GM18861 (cell line): ENCODE data around the gene AWAT2.

ENCODE experiments used
- ATAC-seq: cut with Tn5 transposase; IDR thresholded peaks from one replicate; pipeline ENCODE4 v1.9.1; 2021; ENCODE audit not compliant: unreplicated experiment

AWAT2 gene

DNA sequence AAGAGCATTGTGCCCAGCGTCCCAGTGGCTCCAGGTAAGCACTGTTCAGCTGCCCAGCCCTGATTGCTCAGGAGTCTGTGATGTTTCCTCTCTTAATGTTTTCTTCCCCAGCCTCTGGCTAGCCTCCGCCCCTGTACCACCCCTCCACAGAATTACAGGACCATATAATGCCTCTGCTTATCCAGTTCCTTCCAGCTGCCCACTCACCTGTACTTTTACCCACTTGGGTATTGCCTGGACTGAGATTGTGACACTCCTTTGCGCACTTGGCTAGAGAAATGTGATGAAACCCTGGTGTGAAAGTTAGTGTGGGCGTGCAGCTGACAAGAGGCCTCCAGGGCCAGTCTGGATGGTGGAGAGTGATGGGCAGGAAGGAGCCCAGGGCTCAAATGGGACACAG is at the start of gene AWAT2:
Gene AWAT2 (minus strand): TSS at position 14 of the 400 bp plus-strand sequence. CDS start 6 bp downstream, at position 8.
- ATAC-seq, result no peak

DNA sequence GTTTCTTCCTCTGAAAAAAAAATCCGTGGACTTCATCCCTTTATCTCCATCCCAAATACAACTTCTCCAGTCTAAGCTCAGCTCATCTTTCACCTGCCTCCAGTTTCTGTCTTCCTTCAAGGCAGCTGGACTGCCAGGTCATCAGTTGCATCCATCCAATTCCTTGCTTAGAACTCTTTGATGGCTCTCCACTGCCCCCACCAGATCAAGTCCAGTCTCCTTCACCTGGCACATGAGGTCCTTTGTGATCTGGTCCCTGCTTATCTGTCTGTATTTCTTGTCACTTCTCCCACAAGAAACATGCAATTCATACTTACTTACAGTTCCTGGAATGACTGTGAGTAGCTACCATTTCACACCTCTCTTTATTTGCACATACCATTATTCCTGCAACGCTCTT is 46.3 kb upstream of the AWAT2 start:
- ATAC-seq, result no peak

DNA sequence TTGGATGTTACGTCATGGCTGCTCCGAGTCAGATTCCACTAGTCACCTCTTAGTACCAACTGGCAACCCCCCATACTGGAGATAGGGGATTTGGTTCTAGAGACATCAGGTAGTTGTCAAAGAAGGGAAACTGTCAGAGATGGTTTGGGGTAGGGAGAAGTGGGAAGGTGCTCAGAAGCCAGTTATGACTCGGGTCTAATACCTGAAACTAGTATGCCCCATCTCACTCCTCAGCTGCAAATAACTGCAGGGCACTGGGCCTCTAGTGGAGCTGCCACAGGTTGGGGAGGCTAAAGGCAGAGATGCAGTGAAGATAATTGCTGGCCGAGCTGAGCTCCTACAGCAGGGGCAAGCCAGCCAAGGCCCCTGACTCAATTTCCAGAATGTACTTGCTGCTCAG is 42.5 kb upstream of the AWAT2 start:
- ATAC-seq, result no peak

DNA sequence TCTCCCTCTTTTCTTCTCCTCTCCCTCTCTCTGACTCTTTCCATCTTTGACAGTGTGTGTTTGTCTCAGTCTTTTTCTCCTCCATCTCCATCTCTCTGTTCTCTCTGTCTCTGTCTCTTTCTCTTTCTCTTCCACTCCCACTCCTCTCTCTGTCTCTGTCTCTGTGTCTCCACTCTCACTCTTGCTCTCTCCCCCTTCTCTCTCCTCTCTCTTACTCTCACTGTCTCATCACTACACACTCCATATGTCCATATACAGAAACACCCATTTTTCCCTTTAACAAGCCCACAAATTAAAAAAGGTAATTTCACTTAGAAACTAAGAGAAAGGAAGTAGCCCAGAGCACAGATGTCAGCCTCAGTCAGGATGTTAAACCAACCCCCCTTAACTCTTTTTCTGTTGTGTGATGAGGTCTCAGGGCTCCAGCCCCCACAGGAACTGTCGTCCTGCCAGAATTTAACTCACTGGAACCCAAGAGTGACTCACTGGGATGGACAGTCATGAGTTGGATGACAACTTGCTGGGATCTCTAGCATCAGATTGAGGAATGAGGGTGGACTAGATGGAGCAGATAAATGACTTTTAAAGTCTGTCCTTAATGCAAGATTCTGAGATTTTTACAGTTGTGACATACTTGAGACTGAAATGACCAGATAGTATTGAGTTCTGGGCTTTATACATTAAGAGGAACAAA is 40.0 kb upstream of the AWAT2 start:
- no peak for ATAC-seq

DNA sequence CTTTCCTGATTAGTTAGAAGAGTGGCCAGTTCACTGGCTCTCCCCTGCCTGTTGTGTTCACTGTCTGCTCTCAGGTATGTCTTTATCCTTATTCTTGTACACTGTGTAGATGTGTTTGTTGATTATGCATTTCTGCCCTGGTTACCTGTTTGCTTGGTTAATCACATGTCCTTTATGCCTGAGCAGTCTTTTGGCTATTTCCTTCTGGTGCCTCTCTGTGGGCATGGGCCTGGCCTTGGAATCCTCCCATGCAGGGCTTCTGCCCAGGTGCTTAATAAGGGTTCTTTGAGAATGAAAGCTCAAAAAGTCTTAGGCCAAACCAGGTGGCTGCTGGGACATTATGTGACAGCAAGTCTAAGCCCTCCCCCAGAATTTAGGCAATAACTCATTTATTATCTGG is 39.0 kb upstream of the AWAT2 start:
- no peak for ATAC-seq

- no peak for ATAC-seq
Measured at GRCh38 chrX:70087857-70088630, 38.3 kb upstream of the AWAT2 start.

- ATAC-seq, result no peak
Measured at GRCh38 chrX:70084592-70085240, 35.0 kb upstream of the AWAT2 start.

DNA sequence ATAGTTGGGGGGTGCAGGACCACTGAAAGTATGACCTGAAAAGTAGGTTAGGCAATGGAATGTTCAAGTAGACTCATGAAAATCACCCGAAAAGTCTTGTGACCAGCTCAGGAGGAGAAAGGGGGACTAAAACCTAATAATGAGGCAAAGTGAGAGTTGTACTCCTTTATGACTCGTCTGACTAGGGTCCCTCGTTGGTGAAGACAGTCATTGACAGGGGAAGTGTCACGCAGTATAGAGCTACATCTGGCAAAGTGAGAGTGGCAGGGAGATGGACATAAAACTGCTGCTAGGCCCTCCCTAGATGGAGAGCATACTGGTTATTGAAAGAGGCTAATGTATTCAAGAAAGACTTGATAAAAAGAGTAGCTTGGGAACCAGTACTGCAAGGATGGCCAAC is 33.0 kb upstream of the AWAT2 start:
- no peak for ATAC-seq

- no peak for ATAC-seq
Measured at GRCh38 chrX:70079870-70080269, 30.1 kb upstream of the AWAT2 start.

GRCh38 chrX:70079297-70079696 is 29.6 kb upstream of the AWAT2 start:
- no peak for ATAC-seq

GRCh38 chrX:70066646-70067045 is 16.9 kb upstream of the AWAT2 start:
- no peak for ATAC-seq

GRCh38 chrX:70062961-70063550 is 13.3 kb upstream of the AWAT2 start:
- no peak for ATAC-seq

DNA sequence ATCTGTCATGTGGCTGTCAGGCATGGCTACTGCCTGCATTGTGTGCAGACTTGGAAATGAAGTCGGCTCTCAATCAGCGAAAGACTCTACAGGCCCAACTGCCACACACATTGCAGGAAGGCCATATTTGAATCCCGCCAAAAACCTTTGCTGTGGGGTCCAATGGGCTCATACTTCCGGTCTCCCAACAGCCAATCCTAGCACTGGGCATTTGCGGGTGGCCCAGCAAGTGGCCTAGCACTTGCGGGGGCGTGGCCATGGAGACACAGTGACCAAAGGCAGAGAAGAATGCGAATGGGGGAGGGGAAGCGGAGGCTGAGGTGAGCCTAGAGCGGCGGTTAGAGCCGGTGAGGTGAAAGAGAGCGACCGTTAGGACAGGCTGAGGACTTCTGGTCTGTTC is 12.3 kb upstream of the AWAT2 start, which contains the start of gene OTUD6A:
Gene OTUD6A (plus strand): TSS at position 382 of the 400 bp plus-strand sequence. CDS start 68 bp downstream, outside the sequence.
- no peak for ATAC-seq

GRCh38 chrX:70054391-70054790 is 4.7 kb upstream of the AWAT2 start:
- no peak for ATAC-seq

- no peak for ATAC-seq
Measured at GRCh38 chrX:70052895-70053615, 3.3 kb upstream of the AWAT2 start.

DNA sequence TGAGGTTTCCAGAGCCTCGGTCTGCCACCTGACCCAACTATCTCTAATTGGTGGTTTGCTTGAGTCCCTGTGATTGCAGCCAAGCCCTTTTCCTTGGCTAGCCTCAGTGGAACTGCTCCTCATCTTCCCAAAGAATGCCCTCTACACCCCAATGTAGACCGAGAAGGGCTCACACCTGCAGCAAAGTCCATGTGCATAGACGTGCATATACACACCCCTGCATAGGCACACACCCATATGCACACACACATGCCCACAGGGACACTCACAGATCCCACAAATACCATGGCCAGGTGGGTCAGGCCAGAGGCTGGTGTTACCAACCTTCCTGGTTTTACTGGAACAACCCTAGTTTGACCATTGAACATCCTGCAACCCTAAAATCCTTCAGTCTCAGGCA is 332 bp downstream of the AWAT2 start:
- no peak for ATAC-seq

DNA sequence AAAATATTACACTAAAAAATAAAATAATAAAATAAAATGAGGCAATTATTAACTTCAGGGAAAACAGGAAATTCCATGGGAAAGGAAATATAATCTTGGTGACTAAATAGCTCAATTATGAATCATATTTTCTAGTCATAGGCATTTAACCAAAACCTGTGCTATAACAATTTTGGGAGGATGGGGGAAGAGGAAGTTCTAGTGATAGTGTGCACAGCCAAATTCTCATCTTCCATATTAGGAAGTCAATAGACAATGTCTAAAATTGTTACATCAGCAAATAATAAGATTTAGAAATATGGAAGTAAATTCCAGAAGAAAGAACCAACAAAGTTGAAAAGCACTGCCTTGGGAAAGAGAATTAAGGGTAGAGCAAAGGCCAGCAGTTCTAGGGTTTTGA is 2.8 kb downstream of the AWAT2 start:
- ATAC-seq, result no peak

DNA sequence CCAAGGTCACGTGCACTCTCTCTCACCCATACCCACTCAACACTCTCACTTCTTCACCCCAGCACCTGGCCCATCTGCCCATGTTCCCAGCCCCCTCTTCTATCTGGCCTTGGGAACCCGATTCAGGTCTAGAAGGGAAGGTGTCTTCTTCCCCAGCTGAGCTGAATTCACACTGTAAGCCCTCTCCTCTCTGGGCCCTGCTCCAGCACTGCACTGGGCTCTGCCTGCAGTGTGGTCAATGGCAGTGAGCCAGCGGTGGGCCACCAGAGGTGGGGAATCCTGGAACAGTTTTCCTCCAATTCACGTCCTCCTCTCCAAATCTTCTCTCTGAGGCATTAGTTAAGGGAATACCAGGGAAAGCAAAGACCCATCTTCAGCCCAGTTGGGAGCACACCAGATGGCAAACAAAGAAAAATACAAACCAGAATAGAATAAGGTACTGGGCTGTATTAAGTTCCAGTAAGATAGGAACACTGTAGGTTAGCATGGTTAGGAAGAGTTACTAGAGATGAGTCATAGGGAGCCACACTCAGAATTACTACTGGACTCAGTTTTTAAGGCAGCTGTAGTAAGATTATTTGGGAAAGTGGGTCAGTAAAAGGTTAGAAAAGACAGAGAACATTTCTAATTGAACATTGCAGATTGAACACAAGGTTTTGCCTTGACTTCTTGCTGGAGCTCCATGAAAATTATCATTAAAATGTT is 5.0 kb downstream of the AWAT2 start:
- ATAC-seq, result no peak

- ATAC-seq, result no peak
Measured at GRCh38 chrX:70043685-70044084, 6.1 kb downstream of the AWAT2 start.
